LNCAP (cell line): Measurements from ENCODE around the gene CACNA1G.

Experiments
- CTCF ChIP-seq: fragments of 450-650 bp; IDR thresholded peaks from 2 replicates; pipeline ENCODE4 v1.5.1; 2017; ENCODE audit warnings: mild to moderate bottlenecking

The CACNA1G gene

DNA sequence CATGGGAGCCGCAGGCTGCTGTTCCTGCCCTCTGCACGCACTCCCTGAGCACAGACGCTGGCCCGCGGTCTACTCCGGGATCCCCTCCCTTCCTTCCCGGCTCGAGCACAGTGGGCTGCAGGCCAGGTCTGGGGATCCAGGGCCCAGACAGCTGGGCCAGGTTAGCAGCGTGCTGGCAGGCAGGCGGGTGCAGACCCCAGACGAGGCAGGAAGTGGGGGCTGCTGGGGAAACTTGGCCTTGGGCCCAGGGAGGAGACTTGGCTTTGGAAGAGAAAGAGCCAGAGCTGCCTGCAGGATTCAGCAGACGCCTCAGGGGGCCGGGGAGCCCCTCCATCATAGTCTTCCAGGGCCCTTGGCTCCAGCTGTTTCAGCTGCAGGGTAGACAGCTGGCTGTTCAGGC, 44.0 kb downstream of the CACNA1G start:
- no peak for TF ChIP-seq CTCF

- no peak for TF ChIP-seq CTCF
Measured at GRCh38 chr17:50605429-50605828, 44.9 kb downstream of the CACNA1G start.

DNA sequence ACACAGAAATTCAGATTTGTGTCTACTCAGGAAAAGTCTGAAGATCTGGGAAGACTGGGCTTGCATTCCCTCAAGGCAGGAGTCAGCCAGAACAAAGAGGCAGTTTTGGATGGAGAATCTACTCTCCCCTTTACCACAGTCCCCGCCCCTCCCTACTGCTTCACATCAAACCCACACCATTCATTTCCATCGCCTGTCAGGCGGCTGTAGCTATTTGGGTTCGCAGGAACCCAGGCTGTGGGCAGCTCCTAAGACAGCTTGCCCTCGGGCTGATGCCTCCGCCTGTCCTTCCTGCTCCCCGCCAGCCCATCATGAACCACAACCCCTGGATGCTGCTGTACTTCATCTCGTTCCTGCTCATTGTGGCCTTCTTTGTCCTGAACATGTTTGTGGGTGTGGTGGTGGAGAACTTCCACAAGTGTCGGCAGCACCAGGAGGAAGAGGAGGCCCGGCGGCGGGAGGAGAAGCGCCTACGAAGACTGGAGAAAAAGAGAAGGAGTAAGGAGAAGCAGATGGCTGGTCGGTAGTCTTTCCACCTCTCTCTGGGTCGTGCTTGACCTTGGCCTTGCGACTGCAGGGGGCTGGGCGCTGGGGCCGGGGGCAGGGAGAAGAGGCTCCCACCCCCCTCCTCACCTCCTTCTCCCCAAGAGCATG, 47.1 kb downstream of the CACNA1G start:
- TF ChIP-seq CTCF: no peak

- TF ChIP-seq CTCF: no peak
Measured at GRCh38 chr17:50608700-50609379, 48.3 kb downstream of the CACNA1G start.

DNA sequence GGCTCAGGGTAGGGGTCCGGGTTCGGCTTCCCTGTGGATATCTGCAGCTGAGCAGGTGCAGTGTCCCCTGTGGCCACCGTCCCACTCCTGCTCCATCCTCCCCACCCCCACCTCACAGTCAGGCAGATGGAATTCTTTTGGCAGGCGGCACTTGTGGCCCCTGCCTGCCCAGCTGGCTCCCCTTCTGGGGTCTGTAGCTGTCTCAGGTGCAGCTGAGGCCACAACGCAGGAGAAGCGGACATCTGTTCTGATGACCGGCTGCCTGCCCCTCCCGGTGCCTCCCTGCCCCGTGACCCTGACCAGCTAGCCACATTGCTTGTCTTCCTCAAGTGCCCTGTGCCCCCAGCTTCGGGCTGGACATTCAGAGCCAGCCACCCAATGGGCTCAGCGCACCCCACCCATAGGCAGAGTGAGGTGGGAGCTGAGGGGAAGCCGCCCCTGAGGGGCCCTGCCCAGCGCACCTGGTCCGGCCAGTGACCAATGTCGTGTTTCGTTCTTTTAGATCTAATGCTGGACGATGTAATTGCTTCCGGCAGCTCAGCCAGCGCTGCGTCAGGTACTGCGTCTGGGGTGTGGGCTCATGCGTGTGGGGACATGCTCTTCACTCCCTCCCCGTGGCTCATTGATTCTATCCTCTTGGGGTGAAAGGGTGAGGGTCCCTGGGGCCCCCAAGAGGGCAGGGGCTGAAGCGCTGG, 49.0 kb downstream of the CACNA1G start:
- TF ChIP-seq CTCF: no peak

DNA sequence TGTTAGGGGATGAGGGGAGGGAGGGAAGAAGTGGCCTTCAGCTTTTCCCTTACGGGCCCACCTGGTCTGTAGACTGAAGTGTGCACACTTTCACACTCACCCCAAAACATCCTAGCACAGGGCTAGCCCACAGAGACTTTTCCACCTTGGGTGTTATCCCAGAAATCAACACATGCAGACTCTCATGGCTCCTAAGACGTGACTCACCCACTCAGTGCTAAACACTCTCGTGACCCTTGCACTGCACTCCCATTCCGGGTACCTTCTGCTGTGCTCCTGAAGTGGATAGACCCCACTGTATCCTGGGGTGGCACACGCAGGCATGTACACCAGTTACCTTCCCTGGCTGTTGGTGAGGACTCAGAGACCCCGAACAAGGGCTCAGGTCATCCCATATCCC, 51.1 kb downstream of the CACNA1G start:
- TF ChIP-seq CTCF: no peak

- TF ChIP-seq CTCF: no peak
Measured at GRCh38 chr17:50612281-50612680, 51.8 kb downstream of the CACNA1G start.
